IMR-90 (cell line): ENCODE data around the gene NCKIPSD. TPM values are rescaled to one million over a fixed set of nuclear protein-coding genes. Genes with fewer than 3 reads are reported as not detected.
A peak's percentile ranks its signal among the peaks of the same experiment; 100 is the strongest.

Experiments used
- ATAC-seq: fragments of 200-7000 bp; cut with Tn5 transposase; 2 replicates; pipeline ENCODE4 v1.9.1; 2020; ENCODE audit warnings: low read depth, mild to moderate bottlenecking, moderate library complexity
- BruUV-seq: library from RNA; stranded (reverse); fragments of 400-500 nt; replicated peaks from 2 replicates; lab custom pipeline; 2021; lab: Mats Ljungman, UMichigan
- CTCF ChIA-PET: fragments of 300-600 bp; formaldehyde crosslinking; extraction: SDS; loops from one replicate; lab custom pipeline; 2021; ENCODE audit warnings: antibody characterized with exemption; lab: Yijun Ruan, JAX
- POLR2A ChIA-PET: fragments of 300-600 bp; sonication (Branson Sonifier 250); formaldehyde crosslinking; loops from one replicate; lab custom pipeline; 2022; ENCODE audit warnings: antibody characterized with exemption; ENCODE audit not compliant: unreplicated experiment; lab: Charles Lee
- DNase-seq: peaks from one replicate; pipeline ENCODE4 v3.0.0; 2013
- H2AFZ ChIP-seq: replicated peaks from 2 replicates; pipeline ENCODE3; 2013; ENCODE audit warnings: low read length, mild to moderate bottlenecking; ENCODE audit not compliant: poor library complexity
- H2AK5ac ChIP-seq: 2 replicates; pipeline ENCODE4 v1.6.1; 2013; ENCODE audit warnings: low read depth, low read length, inconsistent platforms
- H2AK9ac ChIP-seq: replicated peaks from 2 replicates; pipeline ENCODE3; 2013; ENCODE audit warnings: mild to moderate bottlenecking, low read depth, low read length, moderate library complexity; ENCODE audit not compliant: poor library complexity
- H2BK120ac ChIP-seq: 2 replicates; pipeline ENCODE4 v1.6.1; 2013; ENCODE audit warnings: low read depth, low read length, inconsistent platforms
- H2BK15ac ChIP-seq: 3 replicates; pipeline ENCODE4 v1.6.1; 2013; ENCODE audit warnings: low read depth, low read length, inconsistent platforms
- H2BK20ac ChIP-seq: 2 replicates; pipeline ENCODE4 v1.6.1; 2013; ENCODE audit warnings: low read depth, mild to moderate bottlenecking, inconsistent platforms, low read length, moderate library complexity
- H2BK5ac ChIP-seq: 2 replicates; pipeline ENCODE4 v1.6.1; 2013; ENCODE audit warnings: mild to moderate bottlenecking, low read depth, low read length, inconsistent platforms; ENCODE audit not compliant: poor library complexity, severe bottlenecking
- H3K14ac ChIP-seq: replicated peaks from 2 replicates; pipeline ENCODE4 v1.6.1; 2013; ENCODE audit warnings: low read depth, low read length, inconsistent platforms
- H3K18ac ChIP-seq: 2 replicates; pipeline ENCODE4 v1.6.1; 2013; ENCODE audit warnings: low read depth, low read length, control low read depth
- H3K23ac ChIP-seq: 2 replicates; pipeline ENCODE4 v1.6.1; 2013; ENCODE audit warnings: low read depth, low read length, inconsistent platforms
- H3K27ac ChIP-seq: 2 replicates; pipeline ENCODE4 v1.5.1; 2013; ENCODE audit warnings: mild to moderate bottlenecking, control low read depth, low read length; ENCODE audit not compliant: insufficient read depth
- H3K27me3 ChIP-seq: 2 replicates; pipeline ENCODE4 v1.6.1; 2013; ENCODE audit warnings: low read length; ENCODE audit not compliant: control insufficient read depth, insufficient read depth
- H3K36me3 ChIP-seq: 2 replicates; pipeline ENCODE4 v1.6.1; 2013; ENCODE audit warnings: low read length, mixed read lengths; ENCODE audit not compliant: control insufficient read depth, insufficient read depth
- H3K4ac ChIP-seq: 2 replicates; pipeline ENCODE4 v1.6.1; 2013; ENCODE audit warnings: low read depth, low read length, inconsistent platforms
- H3K4me1 ChIP-seq: 2 replicates; pipeline ENCODE4 v1.6.1; 2013; ENCODE audit warnings: low read length, mixed read lengths; ENCODE audit not compliant: control insufficient read depth, insufficient read depth
- H3K4me2 ChIP-seq: 2 replicates; pipeline ENCODE4 v1.6.1; 2013; ENCODE audit warnings: low read depth, mild to moderate bottlenecking, control low read depth, low read length, moderate library complexity
- H3K4me3 ChIP-seq: 2 replicates; pipeline ENCODE4 v1.5.1; 2013; ENCODE audit warnings: low read depth, mild to moderate bottlenecking, control low read depth, low read length, moderate library complexity; ENCODE audit not compliant: insufficient read depth
- H3K56ac ChIP-seq: 2 replicates; pipeline ENCODE4 v1.6.1; 2013; ENCODE audit warnings: low read length, inconsistent platforms; ENCODE audit not compliant: insufficient read depth; ENCODE audit errors: extremely low read depth
- H3K79me1 ChIP-seq, 2 experiments: 2 replicates each; pipeline ENCODE4 v1.6.1; 2013; ENCODE audit warnings: low read length in 2 of 2, inconsistent platforms in 1 of 2, low read depth in 1 of 2
- H3K9ac ChIP-seq: 2 replicates; pipeline ENCODE4 v1.6.1; 2013; ENCODE audit warnings: low read depth, low read length, control low read depth
- H3K9me1 ChIP-seq: 2 replicates; pipeline ENCODE4 v1.6.1; 2013; ENCODE audit warnings: low read length, inconsistent platforms; ENCODE audit not compliant: insufficient read depth
- H3K9me3 ChIP-seq: 2 replicates; pipeline ENCODE4 v1.6.1; 2013; ENCODE audit warnings: low read length; ENCODE audit not compliant: control insufficient read depth, insufficient read depth
- H4K20me1 ChIP-seq: 2 replicates; pipeline ENCODE4 v1.6.1; 2013; ENCODE audit warnings: low read length, inconsistent platforms; ENCODE audit not compliant: insufficient read depth
- H4K5ac ChIP-seq: 2 replicates; pipeline ENCODE4 v1.6.1; 2013; ENCODE audit warnings: mild to moderate bottlenecking, low read depth, low read length, control low read depth
- H4K8ac ChIP-seq, 2 experiments: 2 replicates each; pipeline ENCODE4 v1.6.1; 2013; ENCODE audit warnings: low read depth in 2 of 2, low read length in 2 of 2, control low read depth in 1 of 2, inconsistent platforms in 1 of 2
- H4K91ac ChIP-seq: 2 replicates; pipeline ENCODE4 v1.6.1; 2013; ENCODE audit warnings: low read depth, low read length, inconsistent platforms; ENCODE audit not compliant: insufficient read depth
- CEBPB ChIP-seq: IDR thresholded peaks from 2 replicates; pipeline ENCODE4 v1.6.1; 2012; ENCODE audit warnings: low read depth, low read length, improper control_type of control experiment
- NFE2L2 ChIP-seq: fragments of 150-350 bp; IDR thresholded peaks from 2 replicates; pipeline ENCODE4 v1.6.1; 2016; ENCODE audit warnings: low read depth, mild to moderate bottlenecking, low read length
- WGBS, 2 experiments: methylation state at CpG; one replicate each; pipeline versions ENCODE4 v1.1.5 to v1.1.7; 2013; ENCODE audit warnings: missing lambda C conversion rate in 2 of 2; ENCODE audit not compliant: insufficient read length in 1 of 2; ENCODE audit errors: extremely low coverage in 2 of 2; 5-methylcytosine and 5-hydroxymethylcytosine counted together
- dilution Hi-C: fragments of 300-500 bp; cut with HindIII; formaldehyde crosslinking; loops from one replicate; pipeline ENCODE4 v1.14.3; 2018; ENCODE audit warnings: low sequenced_read_pairs; ENCODE audit not compliant: unreplicated experiment
- in situ Hi-C: fragments of 300-500 bp; cut with MboI; formaldehyde crosslinking; loops from 3 replicates; pipeline ENCODE4 v1.14.3; 2019; ENCODE audit warnings: low sequenced_read_pairs, inconsistent platforms, mixed read lengths
- intact Hi-C: fragments of 100-400 bp; cut with micrococcal nuclease; formaldehyde crosslinking; loops from 2 replicates; pipeline ENCODE4 v1.10.0; 2022
- polyA plus RNA-seq, 3 experiments: library from polyadenylated mRNA; depleted of rRNA; stranded (reverse); fragments of >200 nt; gene quantifications; 2 replicates each; pipeline ENCODE4 v1.2.3, GENCODE V29; 2012; ENCODE audit warnings: low replicate concordance in 1 of 3
- total RNA-seq: library from RNA; depleted of rRNA; stranded (reverse); fragments of >200 nt; gene quantifications from 2 replicates; pipeline ENCODE4 v1.2.3, GENCODE V29; 2012

Gene NCKIPSD
- total and polyA plus RNA-seq, 2 of the 4 experiments (the other 2 are of a cell fraction): 21.0 to 38.3 TPM

DNA sequence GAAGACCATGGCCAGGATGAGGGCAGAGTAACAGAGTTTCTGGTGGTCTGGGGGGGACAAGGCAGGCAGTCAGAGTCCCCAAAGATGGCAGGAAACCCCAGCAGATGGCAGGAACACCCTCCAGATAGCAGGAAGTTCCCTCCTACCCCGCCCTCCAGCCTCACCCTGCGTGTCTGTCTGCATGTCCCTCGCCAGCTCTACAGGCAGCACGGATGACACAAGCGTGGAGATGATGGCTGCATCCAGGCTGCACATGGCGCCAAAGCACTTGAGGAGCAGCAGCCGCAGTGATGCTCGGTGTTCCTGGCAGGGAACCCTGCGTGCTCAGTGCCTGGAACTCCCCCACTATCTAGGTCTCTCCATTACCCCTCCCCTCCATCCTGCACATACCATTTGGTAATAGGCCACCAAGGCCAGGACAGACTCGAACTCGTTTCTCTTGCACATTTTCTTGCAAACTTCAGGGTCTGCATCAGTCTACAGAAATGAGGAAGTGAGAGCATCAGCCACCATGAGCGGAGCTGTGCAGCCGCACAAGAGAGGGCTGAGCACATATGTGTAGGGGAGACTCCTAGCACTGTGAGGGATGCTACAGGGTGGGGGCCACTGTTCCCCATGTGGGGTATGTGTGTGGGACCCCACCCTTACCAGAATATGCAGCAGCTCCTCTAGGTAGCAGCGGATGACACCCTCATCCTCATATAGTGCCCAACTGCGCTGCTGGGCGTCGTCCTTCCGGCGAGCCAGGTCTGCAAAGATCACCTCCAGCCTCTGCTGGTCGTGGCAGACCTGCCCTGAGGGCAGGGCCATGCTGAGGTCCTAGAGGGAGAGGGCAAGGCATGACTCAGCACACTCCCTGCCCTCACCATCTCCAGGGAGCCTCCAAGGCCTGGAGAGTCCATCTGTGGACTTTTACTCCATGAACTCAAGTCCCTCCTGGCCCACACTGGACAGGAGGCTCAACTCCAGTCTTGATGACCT, 6.0 kb downstream of the NCKIPSD start:
- no peak overlapping the region for H2AK9ac ChIP-seq
- H3K4me3 ChIP-seq: no peak overlapping the region
- CTCF ChIA-PET: no interaction called here
- no peak overlapping the region for H3K56ac ChIP-seq
- H4K5ac ChIP-seq: no peak overlapping the region
- no TSS peak for BruUV-seq
- POLR2A ChIA-PET: no interaction called here
- TF ChIP-seq NFE2L2 (peak; percentile 9; the same call in 1 of the 2 replicates), CEBPB (no peak)
- peaks cover 51% of the 10 kb centered on the region for H3K9me1 ChIP-seq
- H4K91ac ChIP-seq: no peak overlapping the region
- H3K9me3 ChIP-seq: no peaks in the 10 kb centered on the region
- H3K27me3 ChIP-seq: no peaks in the 10 kb centered on the region
- H2BK20ac ChIP-seq: no peak overlapping the region
- H4K8ac ChIP-seq: no peak overlapping the region
- peaks cover 31% of the 10 kb centered on the region for H3K4me1 ChIP-seq
- 94% methylated on average over 3 of the region's 20 CpGs; no CpG with 5 or more reads in 1 of the 2 experiments for WGBS, 2 experiments
- H4K20me1 ChIP-seq: peaks cover 19% of the 10 kb centered on the region
- H2BK15ac ChIP-seq: no peak overlapping the region
- no peak overlapping the region for H3K18ac ChIP-seq
- H2AK5ac ChIP-seq: no peak overlapping the region
- H3K4ac ChIP-seq: no peak overlapping the region
- H2AFZ ChIP-seq: no peak overlapping the region
- no peak overlapping the region for H2BK5ac ChIP-seq
- DNase-seq (no peak), ATAC-seq (no peak)
- dilution Hi-C loops (no loop called here), intact Hi-C loops (loop anchor here (2.0 kb wide), 1 partner anchor 15 kb away; no protein-coding TSS in a partner anchor), in situ Hi-C loops (no loop called here)
- no peak overlapping the region for H3K14ac ChIP-seq
- no peak overlapping the region for H3K9ac ChIP-seq
- H3K4me2 ChIP-seq: no peak overlapping the region
- no peak overlapping the region for H3K23ac ChIP-seq
- peak overlapping the region; percentile 13; the same call in 1 of the 2 replicates for H3K27ac ChIP-seq
- peaks cover 64% of the 10 kb centered on the region for H3K36me3 ChIP-seq
- peaks cover 14 to 60% of the 10 kb centered on the region in 2 experiments; a peak in 3 of 4 replicates for H3K79me1 ChIP-seq
- no peak overlapping the region; the same call in 1 of the 2 replicates for H2BK120ac ChIP-seq
